SK-N-SH (cell line): ENCODE measurements around the gene JPT2. TPM values are rescaled to one million over a fixed set of nuclear protein-coding genes. Genes with fewer than 3 reads are reported as not detected.

ENCODE experiments used
- CTCF ChIA-PET: fragments of 300-600, 350-600 bp; formaldehyde crosslinking; extraction: SDS; loops from one replicate; lab custom pipeline; 2021; lab: Yijun Ruan, JAX
- POLR2A ChIA-PET: fragments of 350-600 bp; sonication (Branson Sonifier 250); formaldehyde crosslinking; extraction: SDS; loops from one replicate; lab custom pipeline; 2020; ENCODE audit warnings: antibody characterized with exemption, inconsistent platforms; lab: Yijun Ruan, JAX
- DNase-seq: peaks from one replicate; pipeline ENCODE4 v3.0.0; 2012
- H2AFZ ChIP-seq: fragments of 200-600 bp; sonication (generic); 2 replicates; pipeline ENCODE4 v1.8.1; 2016; ENCODE audit warnings: antibody characterized with exemption, mild to moderate bottlenecking, low read depth
- H3F3A ChIP-seq: fragments of 200-600 bp; sonication (generic); replicated peaks from 2 replicates; pipeline ENCODE3; 2016; ENCODE audit warnings: antibody characterized with exemption, mild to moderate bottlenecking; ENCODE audit not compliant: insufficient read depth
- H3K27ac ChIP-seq, 2 experiments: fragments of 200-500 bp in 1 of 2; fragments of 200-600 bp in 1 of 2; sonication (Bioruptor generic) in 1 of 2; sonication (generic), shearing (Covaris generic) in 1 of 2; 2 replicates each; pipeline versions ENCODE4 v1.5.1 to v1.6.1; 2014 to 2016; ENCODE audit warnings: low read depth in 2 of 2, inconsistent platforms in 1 of 2, low read length in 1 of 2, mild to moderate bottlenecking in 1 of 2, mixed read lengths in 1 of 2
- H3K27me3 ChIP-seq: fragments of 200-600 bp; sonication (generic), shearing (Covaris generic); 2 replicates; pipeline ENCODE4 v1.6.1; 2016; ENCODE audit warnings: mixed run types; ENCODE audit not compliant: insufficient read depth
- H3K36me3 ChIP-seq, 2 experiments: fragments of 200-500 bp in 1 of 2; fragments of 200-600 bp in 1 of 2; sonication (Bioruptor generic) in 1 of 2; sonication (generic) in 1 of 2; replicated peaks in 1 of 2; 2 replicates each; pipeline versions ENCODE3 to v1.5.1; 2014 to 2016; ENCODE audit warnings: low read length in 1 of 2, mild to moderate bottlenecking in 1 of 2; ENCODE audit not compliant: insufficient read depth in 2 of 2, control insufficient read depth in 1 of 2
- H3K4me1 ChIP-seq, 2 experiments: fragments of 200-500 bp in 1 of 2; fragments of 200-600 bp in 1 of 2; sonication (Bioruptor generic) in 1 of 2; sonication (generic), shearing (Covaris generic) in 1 of 2; 2 replicates each; pipeline versions ENCODE4 v1.5.1 to v1.6.1; 2014 to 2016; ENCODE audit warnings: low read depth in 1 of 2, low read length in 1 of 2, mixed run types in 1 of 2; ENCODE audit not compliant: insufficient read depth in 2 of 2, control insufficient read depth in 1 of 2
- H3K4me2 ChIP-seq: fragments of 200-600 bp; sonication (generic), shearing (Covaris generic); 2 replicates; pipeline ENCODE4 v1.6.1; 2017; ENCODE audit warnings: mixed run types
- H3K4me3 ChIP-seq, 2 experiments: fragments of 200-500 bp in 1 of 2; fragments of 200-600 bp in 1 of 2; sonication (Bioruptor generic) in 1 of 2; sonication (generic), shearing (Covaris generic) in 1 of 2; 2 replicates each; pipeline versions ENCODE4 v1.5.1 to v1.8.1; 2014 to 2016; ENCODE audit warnings: low read depth in 2 of 2, inconsistent platforms in 1 of 2, low read length in 1 of 2, mild to moderate bottlenecking in 1 of 2, mixed read lengths in 1 of 2, moderate library complexity in 1 of 2
- H3K79me2 ChIP-seq: fragments of 200-600 bp; sonication (generic); 2 replicates; pipeline ENCODE4 v1.8.1; 2017; ENCODE audit warnings: mild to moderate bottlenecking; ENCODE audit not compliant: insufficient read depth
- H3K9ac ChIP-seq: fragments of 200-600 bp; sonication (generic); 2 replicates; pipeline ENCODE4 v1.6.1; 2017; ENCODE audit warnings: mixed run types
- H3K9me2 ChIP-seq: fragments of 200-600 bp; sonication (generic); 2 replicates; pipeline ENCODE4 v1.6.1; 2017; ENCODE audit warnings: mixed run types
- H3K9me3 ChIP-seq: fragments of 200-600 bp; sonication (generic); 2 replicates; pipeline ENCODE4 v1.6.1; 2017; ENCODE audit warnings: mixed run types, mild to moderate bottlenecking, moderate library complexity
- H4K20me1 ChIP-seq: fragments of 200-600 bp; sonication (generic); 2 replicates; pipeline ENCODE4 v1.6.1; 2017; ENCODE audit warnings: mild to moderate bottlenecking, mixed run types; ENCODE audit not compliant: insufficient read depth
- CTCF ChIP-seq: fragments of 200-600 bp; sonication (generic); IDR thresholded peaks from 2 replicates; pipeline ENCODE4 v1.6.1; 2017; ENCODE audit warnings: antibody characterized with exemption, mild to moderate bottlenecking, moderate library complexity
- ELF1 ChIP-seq: IDR thresholded peaks from 2 replicates; pipeline ENCODE4 v1.4.0; 2012
- EZH2phosphoT487 ChIP-seq: fragments of 200-600 bp; sonication (generic); IDR thresholded peaks from 2 replicates; pipeline ENCODE4 v1.6.1; 2017; ENCODE audit warnings: low read depth, mixed run types, mild to moderate bottlenecking, antibody characterized with exemption, moderate library complexity, borderline replicate concordance
- FOSL2 ChIP-seq: IDR thresholded peaks from 2 replicates; pipeline ENCODE4 v1.4.0; 2012; ENCODE audit warnings: low read depth, mild to moderate bottlenecking, moderate library complexity, borderline replicate concordance
- GABPA ChIP-seq: IDR thresholded peaks from 2 replicates; pipeline ENCODE4 v1.4.0; 2012; ENCODE audit warnings: low read depth, mild to moderate bottlenecking
- IRF3 ChIP-seq: fragments of 150-350 bp; IDR thresholded peaks from 2 replicates; pipeline ENCODE4 v1.6.1; 2016; ENCODE audit warnings: mild to moderate bottlenecking, low read depth, low read length
- JUND ChIP-seq: IDR thresholded peaks from 2 replicates; pipeline ENCODE4 v1.4.0; 2012
- MEF2A ChIP-seq: IDR thresholded peaks from 2 replicates; pipeline ENCODE4 v1.4.0; 2012; ENCODE audit warnings: low read depth, borderline replicate concordance
- MXI1 ChIP-seq: IDR thresholded peaks from 2 replicates; pipeline ENCODE4 v1.6.1; 2012; ENCODE audit warnings: mild to moderate bottlenecking, low read depth, low read length, improper control_type of control experiment
- NRF1 ChIP-seq: IDR thresholded peaks from 2 replicates; pipeline ENCODE4 v1.6.1; 2012; ENCODE audit warnings: low read depth, mild to moderate bottlenecking, low read length
- SIN3A ChIP-seq: IDR thresholded peaks from 2 replicates; pipeline ENCODE4 v1.6.1; 2012; ENCODE audit warnings: low read depth, mild to moderate bottlenecking, low read length, moderate library complexity, borderline replicate concordance
- SMC3 ChIP-seq: IDR thresholded peaks from 2 replicates; pipeline ENCODE4 v1.6.1; 2012; ENCODE audit warnings: low read depth, low read length, improper control_type of control experiment
- TAF1 ChIP-seq: IDR thresholded peaks from 2 replicates; pipeline ENCODE4 v1.6.1; 2012; ENCODE audit warnings: low read depth, mild to moderate bottlenecking, low read length, moderate library complexity, borderline replicate concordance
- USF2 ChIP-seq: fragments of 150-350 bp; IDR thresholded peaks from 2 replicates; pipeline ENCODE4 v1.6.1; 2017; ENCODE audit warnings: antibody characterized with exemption, low read length, low read depth, borderline replicate concordance
- WGBS: methylation state at CpG from one replicate; pipeline ENCODE4 v1.1.6; 2017; ENCODE audit warnings: low lambda C conversion rate; 5-methylcytosine and 5-hydroxymethylcytosine counted together
- polyA plus RNA-seq, 3 experiments: library from polyadenylated mRNA; depleted of rRNA; stranded (reverse); fragments of >200 nt; gene quantifications; 2 replicates each; pipeline ENCODE4 v1.2.3, GENCODE V29; 2012

Gene JPT2
- polyA plus RNA-seq, 1 of the 3 experiments (the other 2 are of a cell fraction) = 67.4 TPM

GRCh38 chr16:1746693-1747195 lies 68.7 kb downstream of the JPT2 start:
- no peak for DNase-seq
- no peaks in the 10 kb centered on the region for H3K79me2 ChIP-seq
- H3K9ac ChIP-seq = no peak overlapping the region
- no peaks in the 10 kb centered on the region for H3K4me1 ChIP-seq
- peaks cover 4 to 56% of the 10 kb centered on the region in 2 experiments for H3K36me3 ChIP-seq
- no peak overlapping the region for H3K27ac ChIP-seq
- H3K27me3 ChIP-seq = no peaks in the 10 kb centered on the region
- no peak overlapping the region for H2AFZ ChIP-seq
- H3K9me3 ChIP-seq = no peaks in the 10 kb centered on the region
- no peak overlapping the region for H3K4me2 ChIP-seq
- POLR2A ChIA-PET = no interaction called here
- no peaks in the 10 kb centered on the region for H3F3A ChIP-seq
- CTCF ChIA-PET = interaction anchor here (1.0 kb wide), 1 partner anchor 23 kb away, joined by 4 read pairs; no protein-coding TSS in a partner anchor
- H3K4me3 ChIP-seq = no peak overlapping the region
- TF ChIP-seq FOSL2 = no peak
- no peak for TF ChIP-seq USF2
- TF ChIP-seq SMC3 = no peak
- no peak for TF ChIP-seq IRF3
- no peak for TF ChIP-seq GABPA
- no peak for TF ChIP-seq MEF2A
- TF ChIP-seq JUND = no peak
- TF ChIP-seq MXI1 = no peak
- no peak for TF ChIP-seq ELF1
- no peak for TF ChIP-seq SIN3A
- TF ChIP-seq CTCF = no peak
- no peak for TF ChIP-seq EZH2phosphoT487
- no peaks in the 10 kb centered on the region for H4K20me1 ChIP-seq
- 71% methylated on average over 22 of the region's 31 CpGs for WGBS
- H3K9me2 ChIP-seq = no peaks in the 10 kb centered on the region

GRCh38 chr16:1747934-1748333 lies 69.9 kb downstream of the JPT2 start:
- H3K36me3 ChIP-seq = peaks cover 4 to 62% of the 10 kb centered on the region in 2 experiments
- WGBS = 98% methylated on average over 7 of the region's 11 CpGs

More at GRCh38 chr16:1747934-1748333, 69.9 kb downstream of the JPT2 start:
- Histone ChIP-seq H3K79me2 (no peaks in the 10 kb centered on the region), H3K4me1 (no peaks in the 10 kb centered on the region), H3K9me3 (no peaks in the 10 kb centered on the region), H3K27me3 (no peaks in the 10 kb centered on the region), H3K9me2 (no peaks in the 10 kb centered on the region), H3K9ac (no peak overlapping the region), H3K4me2 (no peak overlapping the region), H3K27ac (no peak overlapping the region), H4K20me1 (no peaks in the 10 kb centered on the region), H3F3A (no peaks in the 10 kb centered on the region), H2AFZ (no peak overlapping the region), H3K4me3 (no peak overlapping the region)
- DNase-seq = no peak
- ChIA-PET CTCF (interaction anchor here (1.2 kb wide), 1 partner anchor 24 kb away, joined by 4 read pairs; no protein-coding TSS in a partner anchor), POLR2A (no interaction called here)
- TF ChIP-seq NRF1 = no peak
- no peak for TF ChIP-seq CTCF
- no peak for TF ChIP-seq TAF1
- TF ChIP-seq IRF3 = no peak
- no peak for TF ChIP-seq JUND
